ENCODE results near the gene LRMDA.
"Not testable (repeated sequence)": the region's sequence is repeated elsewhere in the genome, so short reads cannot be mapped to it uniquely, and the experiment has no call there.

The LRMDA gene

GRCh38 chr10:76038696-76039095, 607.3 kb downstream of the LRMDA start:
- FAIRE-seq, result no peak

GRCh38 chr10:76040107-76040829, 608.8 kb downstream of the LRMDA start:
- FAIRE-seq, result no peak

DNA sequence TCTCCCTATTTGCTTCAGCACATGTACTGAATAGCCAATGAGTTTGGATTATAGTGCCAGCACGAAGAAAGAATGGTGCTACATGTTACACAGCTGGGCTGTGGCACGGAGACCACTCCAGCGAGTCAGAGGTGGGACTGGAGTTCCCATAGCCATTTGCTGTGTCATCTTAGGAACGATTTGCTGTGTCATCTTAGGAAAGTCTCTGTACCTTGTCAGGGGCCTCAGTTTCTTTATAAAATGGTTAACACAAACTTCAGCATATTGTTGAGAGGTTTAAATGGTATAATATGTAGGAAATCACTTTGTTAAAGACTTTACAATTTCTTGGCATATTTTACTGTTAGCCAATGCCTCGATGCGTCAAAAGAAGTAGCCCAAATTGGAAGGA, 609.4 kb downstream of the LRMDA start:
- FAIRE-seq, result no peak

DNA sequence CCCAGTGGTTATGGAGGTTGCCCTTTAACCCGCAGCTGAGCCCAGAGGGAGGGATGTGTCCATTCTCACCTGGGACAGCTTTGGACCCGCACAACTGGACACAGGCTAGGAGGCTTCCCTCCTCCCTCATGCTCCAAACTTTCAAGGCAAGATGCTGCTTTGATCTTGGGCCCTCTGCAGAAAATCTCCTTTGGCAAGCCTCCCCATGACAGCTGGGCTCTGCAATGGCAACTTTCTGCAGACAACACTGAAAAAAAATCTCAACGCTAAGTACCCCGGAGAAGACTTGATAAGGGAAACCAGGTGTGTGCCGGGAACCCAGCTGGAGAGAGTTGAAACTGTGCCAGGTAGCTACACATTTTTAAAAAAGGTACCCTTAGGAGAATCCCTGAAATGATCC, 610.1 kb downstream of the LRMDA start:
- no peak for FAIRE-seq

DNA sequence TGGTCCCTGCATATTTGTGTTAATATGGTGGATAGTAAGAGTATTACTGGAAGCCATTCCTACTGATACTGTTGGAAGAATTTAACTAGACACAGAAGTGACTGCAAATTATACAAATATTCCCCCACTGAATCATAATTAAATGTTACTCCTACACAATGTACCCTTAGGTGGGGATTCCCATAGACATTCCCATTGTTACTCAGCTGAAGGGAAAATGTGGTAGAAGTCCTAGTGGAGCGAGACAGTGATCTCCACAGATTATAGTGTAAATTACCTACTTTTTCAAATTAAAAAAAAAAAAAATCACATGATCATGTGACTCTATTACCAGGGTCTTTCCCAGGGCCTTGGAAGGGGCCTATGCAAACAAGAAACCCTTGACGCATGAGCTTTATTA, 611.8 kb downstream of the LRMDA start:
- FAIRE-seq, result no peak

GRCh38 chr10:76044751-76045150, 613.3 kb downstream of the LRMDA start:
- FAIRE-seq, result no peak

GRCh38 chr10:76045174-76045573, 613.8 kb downstream of the LRMDA start:
- FAIRE-seq, result no peak

- no peak for FAIRE-seq
Observed at GRCh38 chr10:76047521-76047920, 616.1 kb downstream of the LRMDA start.

- FAIRE-seq, result no peak
Observed at GRCh38 chr10:76049581-76050290, 618.3 kb downstream of the LRMDA start.

GRCh38 chr10:76050291-76050625, 618.8 kb downstream of the LRMDA start:
- FAIRE-seq, result no peak

DNA sequence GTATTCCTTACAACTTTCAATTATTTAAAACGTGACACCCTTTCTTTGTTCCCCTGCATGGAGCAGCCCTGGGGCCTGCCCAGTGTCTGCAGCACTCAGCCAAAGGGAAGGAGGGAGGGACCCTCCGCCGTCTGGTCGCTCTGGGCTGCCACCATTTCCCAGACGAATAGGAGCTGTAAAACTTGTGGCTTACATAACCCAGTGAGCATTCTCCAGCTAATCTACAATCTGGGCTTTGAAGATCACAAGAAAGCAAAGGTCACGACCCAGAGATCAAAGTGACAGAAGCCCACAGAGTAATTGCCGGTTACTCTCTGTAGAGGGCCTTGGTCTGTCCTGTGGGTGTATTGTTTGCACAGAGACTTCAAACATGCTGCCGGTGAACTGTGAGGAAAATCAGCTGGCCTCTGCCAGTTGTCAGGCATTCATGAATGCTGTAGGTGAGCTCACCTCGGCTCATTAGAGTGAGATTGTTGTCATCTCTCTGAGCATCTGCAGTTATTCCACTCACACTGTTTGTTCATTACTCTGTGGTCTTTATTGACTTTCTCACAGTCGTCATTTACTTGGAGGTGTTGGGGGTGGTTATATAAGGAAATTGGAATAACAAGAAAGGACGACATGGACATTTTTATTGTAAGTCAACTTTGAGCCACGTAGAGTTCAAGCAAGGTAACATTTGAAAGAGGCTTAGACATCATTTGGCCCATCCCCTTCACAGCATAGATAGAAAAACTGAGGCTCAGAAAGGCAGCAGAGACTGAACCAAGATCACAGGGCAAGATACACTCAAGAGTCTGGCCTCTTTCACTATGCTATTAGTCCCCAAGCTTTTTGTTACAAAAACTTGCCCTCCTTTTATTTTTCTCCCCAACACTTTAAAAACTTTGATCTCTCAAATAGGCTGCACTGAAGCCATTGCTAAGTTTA, 619.8 kb downstream of the LRMDA start:
- FAIRE-seq, result no peak

GRCh38 chr10:76052682-76053503, 621.5 kb downstream of the LRMDA start:
- FAIRE-seq, result no peak

GRCh38 chr10:76055466-76055865, 624.0 kb downstream of the LRMDA start:
- no peak for FAIRE-seq

DNA sequence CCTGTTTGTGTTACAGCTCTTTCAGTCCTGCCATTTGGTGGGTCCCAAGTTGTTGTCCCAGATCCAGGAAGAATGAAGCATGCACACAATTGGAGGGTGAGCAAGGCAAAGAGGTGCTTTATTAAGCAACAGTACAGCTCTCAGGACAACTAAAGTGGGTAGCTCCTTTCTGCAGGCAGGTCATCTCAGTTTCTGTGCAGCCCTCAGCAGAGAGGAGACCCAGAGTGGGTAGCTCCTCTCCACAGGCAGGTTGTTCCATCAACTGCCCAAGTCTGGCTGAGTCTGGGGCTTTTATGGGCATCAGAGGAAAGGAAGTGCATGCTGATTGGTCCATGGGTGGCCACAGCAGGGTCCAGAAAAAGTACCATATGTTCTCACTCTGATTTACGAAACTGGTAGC, 624.5 kb downstream of the LRMDA start:
- no peak for FAIRE-seq

DNA sequence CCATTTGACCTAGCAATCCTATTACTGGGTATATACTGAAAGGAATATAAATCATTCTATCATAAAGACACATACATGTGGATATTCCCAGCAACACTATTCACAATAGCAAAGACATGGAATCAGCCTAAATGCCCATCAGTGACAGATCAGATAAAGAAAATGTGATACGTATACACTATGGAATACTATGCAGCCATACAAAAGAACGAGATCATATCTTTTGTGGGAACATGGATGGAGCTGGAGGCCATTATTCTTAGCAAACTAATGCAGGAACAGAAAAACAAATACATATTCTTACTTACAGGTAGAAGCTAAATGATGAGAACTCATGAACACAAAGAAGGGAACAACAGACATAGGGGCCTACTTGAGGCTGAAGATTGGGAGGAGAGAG, 629.6 kb downstream of the LRMDA start:
- FAIRE-seq, result not testable (repeated sequence)

DNA sequence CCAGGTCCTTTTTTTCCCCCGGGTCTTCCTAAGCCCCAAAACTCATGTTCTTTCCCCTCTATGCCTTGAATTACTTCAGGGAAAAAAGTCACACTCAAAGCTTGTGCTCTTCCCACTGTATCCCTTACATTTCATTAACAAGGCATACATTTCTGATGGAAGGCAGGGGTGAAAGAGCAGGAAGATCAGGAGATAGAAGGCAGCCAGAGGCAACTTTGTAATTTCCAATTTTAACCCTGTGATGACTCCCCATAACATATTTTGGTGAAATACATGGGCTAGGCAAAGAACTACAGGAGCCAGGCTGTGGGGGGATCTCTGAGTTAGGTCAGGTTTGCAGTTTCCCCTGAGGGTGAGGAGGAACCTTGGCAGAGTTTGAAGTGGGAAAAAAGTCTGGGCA, 635.0 kb downstream of the LRMDA start:
- FAIRE-seq, result no peak

DNA sequence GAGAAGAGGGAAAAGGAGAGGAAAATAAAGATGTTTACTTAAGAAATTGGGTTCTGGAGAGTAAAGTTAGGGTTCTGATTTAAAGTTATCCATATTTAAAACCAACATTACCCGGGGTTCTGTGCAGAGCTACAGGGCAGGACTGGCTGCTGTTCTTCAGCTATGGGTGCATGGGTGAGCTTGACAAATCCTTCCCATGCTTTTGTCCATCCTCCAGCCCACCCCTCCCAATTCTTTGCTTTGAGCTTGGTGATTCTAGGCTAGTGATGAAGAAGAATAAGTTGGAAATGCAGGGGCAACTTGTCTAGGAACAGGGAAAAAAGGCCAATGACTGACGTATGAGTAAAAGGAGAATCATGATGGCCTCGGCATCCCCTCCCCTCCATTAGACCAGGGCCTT, 636.0 kb downstream of the LRMDA start:
- FAIRE-seq, result no peak

- FAIRE-seq, result no peak
Observed at GRCh38 chr10:76068856-76069255, 637.4 kb downstream of the LRMDA start.

GRCh38 chr10:76070916-76071315, 639.5 kb downstream of the LRMDA start:
- no peak for FAIRE-seq

GRCh38 chr10:76071653-76072365, 640.4 kb downstream of the LRMDA start:
- FAIRE-seq, result no peak

- no peak for FAIRE-seq
Observed at GRCh38 chr10:76072384-76072783, 641.0 kb downstream of the LRMDA start.

DNA sequence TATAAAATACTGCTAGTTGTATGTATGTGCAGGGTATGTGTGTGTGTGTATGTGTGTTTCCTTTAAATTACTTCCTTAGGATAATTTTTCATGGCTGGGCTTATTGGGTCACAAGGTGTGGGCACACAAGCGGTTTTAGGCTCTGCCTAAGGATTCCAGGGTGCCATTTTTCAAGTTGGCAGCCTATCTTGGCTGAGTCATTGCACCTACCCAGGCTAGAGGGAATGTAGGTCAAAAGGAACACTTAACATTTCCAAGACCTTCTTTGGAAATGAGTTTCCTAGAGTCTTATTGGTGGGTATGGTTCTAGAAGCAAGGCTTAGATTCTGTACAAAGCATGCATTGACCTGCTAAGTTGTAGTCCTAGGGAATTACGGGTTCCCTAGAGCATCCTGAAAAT, 642.1 kb downstream of the LRMDA start:
- no peak for FAIRE-seq

All from G401.6 (cell line).